SK-N-SH (cell line): ENCODE measurements around the gene NTMT1.

ENCODE experiments used
- CTCF ChIP-seq: fragments of 200-600 bp; sonication (generic); IDR thresholded peaks from 2 replicates; pipeline ENCODE4 v1.6.1; 2017; ENCODE audit warnings: antibody characterized with exemption, mild to moderate bottlenecking, moderate library complexity
- EZH2phosphoT487 ChIP-seq: fragments of 200-600 bp; sonication (generic); IDR thresholded peaks from 2 replicates; pipeline ENCODE4 v1.6.1; 2017; ENCODE audit warnings: low read depth, mixed run types, mild to moderate bottlenecking, antibody characterized with exemption, moderate library complexity, borderline replicate concordance
- FOXJ3 ChIP-seq: sonication (generic); formaldehyde crosslinking; IDR thresholded peaks from 2 replicates; pipeline ENCODE4 v1.5.1; 2020; ENCODE audit warnings: mild to moderate bottlenecking, missing genetic modification reagents
- MAX ChIP-seq: IDR thresholded peaks from 2 replicates; pipeline ENCODE4 v1.4.0; 2012; ENCODE audit warnings: low read depth
- POLR2AphosphoS5 ChIP-seq: IDR thresholded peaks from 2 replicates; pipeline ENCODE4 v1.6.1; 2012; ENCODE audit warnings: low read depth, low read length
- RAD21 ChIP-seq: IDR thresholded peaks from 2 replicates; pipeline ENCODE4 v1.6.1; 2012; ENCODE audit warnings: mild to moderate bottlenecking, low read length
- YY1 ChIP-seq: IDR thresholded peaks from 2 replicates; pipeline ENCODE4 v1.4.0; 2012; ENCODE audit warnings: low read depth, mild to moderate bottlenecking

GRCh38 chr9:129665389-129665775 lies 39.4 kb downstream of the NTMT1 start, which contains the start of gene PRRX2:
- TF ChIP-seq CTCF (no peak), FOXJ3 (no peak), EZH2phosphoT487 (no peak), RAD21 (no peak), YY1 (no peak), POLR2AphosphoS5 (no peak), MAX (no peak)
